H1 (cell line): Measurements from ENCODE around the gene FOSB. TPM values are rescaled to one million over a fixed set of nuclear protein-coding genes. Genes with fewer than 3 reads are reported as not detected.

Experiments
- KDM4A ChIP-seq: IDR thresholded peaks from one replicate; pipeline ENCODE4 v1.7.1; 2012; ENCODE audit warnings: low read depth, mild to moderate bottlenecking, moderate library complexity, low read length, inconsistent platforms; ENCODE audit not compliant: severe bottlenecking
- polyA plus RNA-seq, 7 experiments: library from polyadenylated mRNA; depleted of rRNA in 3 of 7; stranded (reverse) in 5 of 7; unstranded in 2 of 7; fragments of >200 nt in 5 of 7; fragments of 200-250 nt in 2 of 7; gene quantifications; 1 replicate in 5 of 7; 2 replicates in 1 of 7; 4 replicates in 1 of 7; pipeline versions ENCODE4 v1.2.1 to v1.2.3, GENCODE V29; 2011 to 2013; ENCODE audit warnings: missing spikeins in 2 of 7, mixed read lengths in 2 of 7
- total RNA-seq: library from RNA; stranded (reverse); fragmentation: NEBNext Ultra II Directional; extraction: Animal tissue kit (Norgen Biotek cat#: 25700); gene quantifications from 2 replicates; pipeline ENCODE4 v1.2.1, GENCODE V29; 2021

FOSB gene
- total and polyA plus RNA-seq, 2 of the 8 experiments (the other 6 are each of a cell fraction or from before 2014, with no cell fraction given): 0.44 to 2.7 TPM

DNA sequence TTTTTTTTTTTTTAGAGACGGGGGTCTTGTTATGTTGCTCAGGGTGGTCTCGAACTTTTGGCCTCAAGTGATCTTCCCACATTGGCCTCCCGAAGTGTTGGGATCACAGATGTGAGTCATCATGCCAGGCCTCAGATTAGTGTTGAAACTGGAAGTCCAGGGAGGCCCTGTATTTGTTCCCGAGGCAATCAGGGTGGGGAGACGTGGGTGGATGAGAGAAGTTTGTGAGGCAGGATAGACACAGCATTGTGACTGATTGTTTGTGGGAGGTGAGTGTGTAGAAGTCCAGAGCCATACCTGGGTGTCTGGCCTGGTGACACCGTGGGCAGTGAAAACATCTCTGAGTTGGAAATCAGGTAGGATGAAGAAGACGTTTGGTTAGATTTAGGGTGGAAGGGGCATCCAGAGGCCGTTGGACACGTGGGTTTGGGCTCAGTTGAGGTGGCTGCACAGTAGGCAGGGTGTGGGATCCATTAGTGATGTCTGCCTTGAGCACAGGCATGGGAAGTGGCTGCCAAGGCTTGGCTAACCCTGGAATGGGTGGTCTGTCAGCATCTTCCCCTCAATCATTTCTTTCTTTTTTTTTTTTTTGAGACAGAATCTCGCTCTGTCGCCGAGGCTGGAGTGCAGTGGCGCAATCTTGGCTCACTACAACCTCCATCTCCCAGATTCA lies 16.6 kb downstream of the FOSB start (continued):
- TF ChIP-seq KDM4A: no peak
